IMR-90 (cell line): Measurements from ENCODE around the gene MAPKAP1. TPM values are rescaled to one million over a fixed set of nuclear protein-coding genes. Genes with fewer than 3 reads are reported as not detected.

Experiments used
- ATAC-seq: fragments of 200-7000 bp; cut with Tn5 transposase; 2 replicates; pipeline ENCODE4 v1.9.1; 2020; ENCODE audit warnings: low read depth, mild to moderate bottlenecking, moderate library complexity
- BruUV-seq: library from RNA; stranded (reverse); fragments of 400-500 nt; replicated peaks from 2 replicates; lab custom pipeline; 2021; lab: Mats Ljungman, UMichigan
- CTCF ChIA-PET: fragments of 300-600 bp; formaldehyde crosslinking; extraction: SDS; loops from one replicate; lab custom pipeline; 2021; ENCODE audit warnings: antibody characterized with exemption; lab: Yijun Ruan, JAX
- POLR2A ChIA-PET: fragments of 300-600 bp; sonication (Branson Sonifier 250); formaldehyde crosslinking; loops from one replicate; lab custom pipeline; 2022; ENCODE audit warnings: antibody characterized with exemption; ENCODE audit not compliant: unreplicated experiment; lab: Charles Lee
- DNase-seq: peaks from one replicate; pipeline ENCODE4 v3.0.0; 2013
- H2AFZ ChIP-seq: replicated peaks from 2 replicates; pipeline ENCODE3; 2013; ENCODE audit warnings: low read length, mild to moderate bottlenecking; ENCODE audit not compliant: poor library complexity
- H2AK5ac ChIP-seq: 2 replicates; pipeline ENCODE4 v1.6.1; 2013; ENCODE audit warnings: low read depth, low read length, inconsistent platforms
- H2AK9ac ChIP-seq: replicated peaks from 2 replicates; pipeline ENCODE3; 2013; ENCODE audit warnings: mild to moderate bottlenecking, low read depth, low read length, moderate library complexity; ENCODE audit not compliant: poor library complexity
- H2BK120ac ChIP-seq: 2 replicates; pipeline ENCODE4 v1.6.1; 2013; ENCODE audit warnings: low read depth, low read length, inconsistent platforms
- H2BK15ac ChIP-seq: 3 replicates; pipeline ENCODE4 v1.6.1; 2013; ENCODE audit warnings: low read depth, low read length, inconsistent platforms
- H2BK20ac ChIP-seq: 2 replicates; pipeline ENCODE4 v1.6.1; 2013; ENCODE audit warnings: low read depth, mild to moderate bottlenecking, inconsistent platforms, low read length, moderate library complexity
- H2BK5ac ChIP-seq: 2 replicates; pipeline ENCODE4 v1.6.1; 2013; ENCODE audit warnings: mild to moderate bottlenecking, low read depth, low read length, inconsistent platforms; ENCODE audit not compliant: poor library complexity, severe bottlenecking
- H3K14ac ChIP-seq: replicated peaks from 2 replicates; pipeline ENCODE4 v1.6.1; 2013; ENCODE audit warnings: low read depth, low read length, inconsistent platforms
- H3K18ac ChIP-seq: 2 replicates; pipeline ENCODE4 v1.6.1; 2013; ENCODE audit warnings: low read depth, low read length, control low read depth
- H3K23ac ChIP-seq: 2 replicates; pipeline ENCODE4 v1.6.1; 2013; ENCODE audit warnings: low read depth, low read length, inconsistent platforms
- H3K27ac ChIP-seq: 2 replicates; pipeline ENCODE4 v1.5.1; 2013; ENCODE audit warnings: mild to moderate bottlenecking, control low read depth, low read length; ENCODE audit not compliant: insufficient read depth
- H3K27me3 ChIP-seq: 2 replicates; pipeline ENCODE4 v1.6.1; 2013; ENCODE audit warnings: low read length; ENCODE audit not compliant: control insufficient read depth, insufficient read depth
- H3K36me3 ChIP-seq: 2 replicates; pipeline ENCODE4 v1.6.1; 2013; ENCODE audit warnings: low read length, mixed read lengths; ENCODE audit not compliant: control insufficient read depth, insufficient read depth
- H3K4ac ChIP-seq: 2 replicates; pipeline ENCODE4 v1.6.1; 2013; ENCODE audit warnings: low read depth, low read length, inconsistent platforms
- H3K4me1 ChIP-seq: 2 replicates; pipeline ENCODE4 v1.6.1; 2013; ENCODE audit warnings: low read length, mixed read lengths; ENCODE audit not compliant: control insufficient read depth, insufficient read depth
- H3K4me2 ChIP-seq: 2 replicates; pipeline ENCODE4 v1.6.1; 2013; ENCODE audit warnings: low read depth, mild to moderate bottlenecking, control low read depth, low read length, moderate library complexity
- H3K4me3 ChIP-seq: 2 replicates; pipeline ENCODE4 v1.5.1; 2013; ENCODE audit warnings: low read depth, mild to moderate bottlenecking, control low read depth, low read length, moderate library complexity; ENCODE audit not compliant: insufficient read depth
- H3K56ac ChIP-seq: 2 replicates; pipeline ENCODE4 v1.6.1; 2013; ENCODE audit warnings: low read length, inconsistent platforms; ENCODE audit not compliant: insufficient read depth; ENCODE audit errors: extremely low read depth
- H3K79me1 ChIP-seq, 2 experiments: 2 replicates each; pipeline ENCODE4 v1.6.1; 2013; ENCODE audit warnings: low read length in 2 of 2, inconsistent platforms in 1 of 2, low read depth in 1 of 2
- H3K9ac ChIP-seq: 2 replicates; pipeline ENCODE4 v1.6.1; 2013; ENCODE audit warnings: low read depth, low read length, control low read depth
- H3K9me1 ChIP-seq: 2 replicates; pipeline ENCODE4 v1.6.1; 2013; ENCODE audit warnings: low read length, inconsistent platforms; ENCODE audit not compliant: insufficient read depth
- H3K9me3 ChIP-seq: 2 replicates; pipeline ENCODE4 v1.6.1; 2013; ENCODE audit warnings: low read length; ENCODE audit not compliant: control insufficient read depth, insufficient read depth
- H4K20me1 ChIP-seq: 2 replicates; pipeline ENCODE4 v1.6.1; 2013; ENCODE audit warnings: low read length, inconsistent platforms; ENCODE audit not compliant: insufficient read depth
- H4K5ac ChIP-seq: 2 replicates; pipeline ENCODE4 v1.6.1; 2013; ENCODE audit warnings: mild to moderate bottlenecking, low read depth, low read length, control low read depth
- H4K8ac ChIP-seq, 2 experiments: 2 replicates each; pipeline ENCODE4 v1.6.1; 2013; ENCODE audit warnings: low read depth in 2 of 2, low read length in 2 of 2, control low read depth in 1 of 2, inconsistent platforms in 1 of 2
- H4K91ac ChIP-seq: 2 replicates; pipeline ENCODE4 v1.6.1; 2013; ENCODE audit warnings: low read depth, low read length, inconsistent platforms; ENCODE audit not compliant: insufficient read depth
- BHLHE40 ChIP-seq: fragments of 150-350 bp; IDR thresholded peaks from 2 replicates; pipeline ENCODE4 v1.6.1; 2016; ENCODE audit warnings: mild to moderate bottlenecking, low read depth, low read length
- CEBPB ChIP-seq: IDR thresholded peaks from 2 replicates; pipeline ENCODE4 v1.6.1; 2012; ENCODE audit warnings: low read depth, low read length, improper control_type of control experiment
- CHD1 ChIP-seq: IDR thresholded peaks from 2 replicates; pipeline ENCODE4 v1.6.1; 2012; ENCODE audit warnings: low read depth, low read length, improper control_type of control experiment
- ELK1 ChIP-seq: fragments of 150-350 bp; IDR thresholded peaks from 2 replicates; pipeline ENCODE4 v1.6.1; 2016; ENCODE audit warnings: low read depth, mild to moderate bottlenecking, low read length, moderate library complexity, borderline replicate concordance
- FOS ChIP-seq: fragments of 150-350 bp; IDR thresholded peaks from 2 replicates; pipeline ENCODE4 v1.6.1; 2016; ENCODE audit warnings: low read depth, low read length
- MAFK ChIP-seq: IDR thresholded peaks from 2 replicates; pipeline ENCODE4 v1.6.1; 2012; ENCODE audit warnings: low read depth, low read length, improper control_type of control experiment
- MAZ ChIP-seq: IDR thresholded peaks from 2 replicates; pipeline ENCODE4 v1.6.1; 2012; ENCODE audit warnings: low read depth, mild to moderate bottlenecking, low read length, improper control_type of control experiment, moderate library complexity, borderline replicate concordance
- MXI1 ChIP-seq: IDR thresholded peaks from 2 replicates; pipeline ENCODE4 v1.6.1; 2012; ENCODE audit warnings: low read depth, mild to moderate bottlenecking, low read length, moderate library complexity, borderline replicate concordance
- NFE2L2 ChIP-seq: fragments of 150-350 bp; IDR thresholded peaks from 2 replicates; pipeline ENCODE4 v1.6.1; 2016; ENCODE audit warnings: low read depth, mild to moderate bottlenecking, low read length
- POLR2A ChIP-seq: IDR thresholded peaks from 2 replicates; pipeline ENCODE4 v1.6.1; 2012; ENCODE audit warnings: mild to moderate bottlenecking, low read depth, low read length
- RAD21 ChIP-seq: IDR thresholded peaks from 2 replicates; pipeline ENCODE4 v1.6.1; 2012; ENCODE audit warnings: low read length, improper control_type of control experiment
- RCOR1 ChIP-seq: IDR thresholded peaks from 2 replicates; pipeline ENCODE4 v1.6.1; 2012; ENCODE audit warnings: mild to moderate bottlenecking, low read length, improper control_type of control experiment; ENCODE audit not compliant: insufficient replicate concordance
- RFX5 ChIP-seq: IDR thresholded peaks from 2 replicates; pipeline ENCODE4 v1.8.0; 2012; ENCODE audit warnings: low read depth, mild to moderate bottlenecking, low read length, moderate library complexity
- SMC3 ChIP-seq: fragments of 150-350 bp; IDR thresholded peaks from 2 replicates; pipeline ENCODE4 v1.6.1; 2016; ENCODE audit warnings: low read depth, mild to moderate bottlenecking, antibody characterized with exemption, low read length, moderate library complexity
- USF2 ChIP-seq: fragments of 150-350 bp; IDR thresholded peaks from 2 replicates; pipeline ENCODE4 v1.6.1; 2017; ENCODE audit warnings: mild to moderate bottlenecking, antibody characterized with exemption, low read length, low read depth
- WGBS, 2 experiments: methylation state at CpG; one replicate each; pipeline versions ENCODE4 v1.1.5 to v1.1.7; 2013; ENCODE audit warnings: missing lambda C conversion rate in 2 of 2; ENCODE audit not compliant: insufficient read length in 1 of 2; ENCODE audit errors: extremely low coverage in 2 of 2; 5-methylcytosine and 5-hydroxymethylcytosine counted together
- dilution Hi-C: fragments of 300-500 bp; cut with HindIII; formaldehyde crosslinking; loops from one replicate; pipeline ENCODE4 v1.14.3; 2018; ENCODE audit warnings: low sequenced_read_pairs; ENCODE audit not compliant: unreplicated experiment
- in situ Hi-C: fragments of 300-500 bp; cut with MboI; formaldehyde crosslinking; loops from 3 replicates; pipeline ENCODE4 v1.14.3; 2019; ENCODE audit warnings: low sequenced_read_pairs, inconsistent platforms, mixed read lengths
- intact Hi-C: fragments of 100-400 bp; cut with micrococcal nuclease; formaldehyde crosslinking; loops from 2 replicates; pipeline ENCODE4 v1.10.0; 2022
- polyA plus RNA-seq, 3 experiments: library from polyadenylated mRNA; depleted of rRNA; stranded (reverse); fragments of >200 nt; gene quantifications; 2 replicates each; pipeline ENCODE4 v1.2.3, GENCODE V29; 2012; ENCODE audit warnings: low replicate concordance in 1 of 3
- total RNA-seq: library from RNA; depleted of rRNA; stranded (reverse); fragments of >200 nt; gene quantifications from 2 replicates; pipeline ENCODE4 v1.2.3, GENCODE V29; 2012

The MAPKAP1 gene
- total and polyA plus RNA-seq, 2 of the 4 experiments (the other 2 are of a cell fraction), result 87.2 to 158 TPM

DNA sequence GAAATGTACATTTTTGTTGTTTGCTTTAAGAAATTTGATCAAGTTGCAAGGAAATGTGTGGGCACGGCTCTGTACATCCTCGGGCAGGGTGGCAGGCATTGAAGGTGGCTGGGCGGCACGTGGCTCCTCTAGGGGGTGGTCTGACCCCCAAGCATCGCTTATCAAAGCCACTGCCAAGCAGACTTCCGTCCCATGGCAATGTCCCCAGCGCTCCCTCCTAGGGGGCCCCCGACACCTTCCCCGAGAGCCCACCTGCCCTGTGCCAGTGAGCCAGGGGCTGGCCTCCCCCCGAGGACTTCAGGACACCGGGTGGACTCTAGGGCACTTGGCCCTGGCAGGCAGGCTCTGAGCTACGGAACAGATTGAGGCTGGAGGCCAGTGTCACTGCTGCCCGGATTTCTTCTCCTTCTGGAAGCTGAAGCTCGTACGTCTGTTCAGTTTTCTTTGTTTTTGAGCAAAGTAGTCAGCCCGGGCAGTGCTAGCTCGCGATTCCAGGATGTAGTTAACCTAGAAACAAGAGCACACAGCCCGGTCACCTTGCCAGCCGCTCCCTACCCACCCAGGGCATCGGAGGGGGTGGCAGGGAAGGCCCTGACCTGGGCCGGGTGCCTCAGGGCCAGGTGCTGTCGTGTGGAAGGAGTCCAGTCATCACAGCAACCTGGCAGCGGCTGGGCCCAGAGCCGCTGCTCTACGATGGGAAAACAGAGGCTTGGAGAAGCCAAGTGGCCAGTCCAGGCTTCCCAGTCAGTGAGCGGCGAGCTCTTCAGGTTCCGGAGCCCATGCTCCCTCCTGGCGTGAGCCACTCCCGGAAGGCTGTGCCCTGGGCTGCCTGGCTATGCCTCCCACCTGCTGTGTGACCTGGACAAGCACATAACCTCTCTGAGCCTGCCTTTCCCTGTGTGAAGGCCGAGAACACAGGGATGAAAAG, 268.2 kb downstream of the MAPKAP1 start (continued):
- TF ChIP-seq FOS, result no peak

DNA sequence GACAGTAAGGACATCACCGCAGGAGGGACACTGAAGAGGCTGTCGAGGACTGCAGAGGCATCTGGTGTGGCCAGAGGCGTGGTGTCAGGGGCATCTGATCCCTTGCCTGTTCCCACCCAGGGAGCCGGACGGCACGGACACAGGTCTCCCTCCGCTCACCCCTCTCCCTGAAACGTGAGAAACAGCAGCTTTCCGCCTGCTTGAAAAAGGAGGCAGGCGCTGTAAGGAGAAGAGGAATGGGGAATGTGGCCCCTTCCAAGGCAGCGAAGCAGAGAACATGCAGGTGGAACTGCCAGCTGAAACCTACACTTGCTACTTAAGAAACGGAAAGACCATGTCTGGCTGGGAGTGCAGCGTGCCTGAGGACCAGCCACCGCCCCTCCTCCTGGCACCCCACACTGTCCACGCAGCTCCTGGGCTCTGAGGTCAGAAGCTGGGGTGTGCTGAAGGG, 269.2 kb downstream of the MAPKAP1 start:
- intact Hi-C loops, result no loop called here
- H2BK5ac ChIP-seq, result no peak overlapping the region
- WGBS, 2 experiments, result 59% methylated on average over 3 of the region's 15 CpGs; no CpG with 5 or more reads in 1 of the 2 experiments
- H3K4me2 ChIP-seq, result no peak overlapping the region
- H3K18ac ChIP-seq, result no peak overlapping the region
- H3K14ac ChIP-seq, result no peak overlapping the region
- peak overlapping the region; percentile 56 for H2AK9ac ChIP-seq
- DNase-seq, result no peak
- in situ Hi-C loops, result no loop called here
- no peak overlapping the region for H4K91ac ChIP-seq
- no peak overlapping the region for H3K4ac ChIP-seq
- H3K36me3 ChIP-seq, result peaks cover 13% of the 10 kb centered on the region; the same call in 1 of the 2 replicates
- no peaks in the 10 kb centered on the region for H3K9me3 ChIP-seq
- no peak overlapping the region for H2BK120ac ChIP-seq
- H3K79me1 ChIP-seq, result no peaks in the 10 kb centered on the region
- no peak overlapping the region for H3K27ac ChIP-seq
- H2AFZ ChIP-seq, result no peak overlapping the region
- H3K56ac ChIP-seq, result no peak overlapping the region
- H3K4me1 ChIP-seq, result no peaks in the 10 kb centered on the region
- H3K23ac ChIP-seq, result no peak overlapping the region
- H3K27me3 ChIP-seq, result no peaks in the 10 kb centered on the region
- H4K8ac ChIP-seq, result no peak overlapping the region
- no peak overlapping the region for H2BK15ac ChIP-seq
- dilution Hi-C loops, result no loop called here
- no peaks in the 10 kb centered on the region for H4K20me1 ChIP-seq
- ChIA-PET POLR2A (no interaction called here), CTCF (no interaction called here)
- H2BK20ac ChIP-seq, result no peak overlapping the region
- H4K5ac ChIP-seq, result no peak overlapping the region
- TSS peak; percentile 81 for BruUV-seq
- no peak overlapping the region for H2AK5ac ChIP-seq
- H3K9ac ChIP-seq, result no peak overlapping the region
- H3K9me1 ChIP-seq, result no peaks in the 10 kb centered on the region
- no peak for ATAC-seq
- H3K4me3 ChIP-seq, result no peak overlapping the region
- TF ChIP-seq RFX5 (no peak), CHD1 (no peak), FOS (no peak), SMC3 (no peak), CEBPB (no peak), RAD21 (no peak), NFE2L2 (no peak), RCOR1 (no peak), BHLHE40 (no peak), MAFK (no peak), MXI1 (no peak), ELK1 (no peak), POLR2A (no peak), USF2 (no peak), MAZ (no peak)
